IMR-90 (cell line): ENCODE data around the gene NXPE2. TPM values are rescaled to one million over a fixed set of nuclear protein-coding genes. Genes with fewer than 3 reads are reported as not detected.

Experiments used
- ATAC-seq: fragments of 200-7000 bp; cut with Tn5 transposase; 2 replicates; pipeline ENCODE4 v1.9.1; 2020; ENCODE audit warnings: low read depth, mild to moderate bottlenecking, moderate library complexity
- BruUV-seq: library from RNA; stranded (reverse); fragments of 400-500 nt; replicated peaks from 2 replicates; lab custom pipeline; 2021; lab: Mats Ljungman, UMichigan
- CTCF ChIA-PET: fragments of 300-600 bp; formaldehyde crosslinking; extraction: SDS; loops from one replicate; lab custom pipeline; 2021; ENCODE audit warnings: antibody characterized with exemption; lab: Yijun Ruan, JAX
- POLR2A ChIA-PET: fragments of 300-600 bp; sonication (Branson Sonifier 250); formaldehyde crosslinking; loops from one replicate; lab custom pipeline; 2022; ENCODE audit warnings: antibody characterized with exemption; ENCODE audit not compliant: unreplicated experiment; lab: Charles Lee
- DNase-seq: peaks from one replicate; pipeline ENCODE4 v3.0.0; 2013
- H2AFZ ChIP-seq: replicated peaks from 2 replicates; pipeline ENCODE3; 2013; ENCODE audit warnings: low read length, mild to moderate bottlenecking; ENCODE audit not compliant: poor library complexity
- H2AK5ac ChIP-seq: 2 replicates; pipeline ENCODE4 v1.6.1; 2013; ENCODE audit warnings: low read depth, low read length, inconsistent platforms
- H2AK9ac ChIP-seq: replicated peaks from 2 replicates; pipeline ENCODE3; 2013; ENCODE audit warnings: mild to moderate bottlenecking, low read depth, low read length, moderate library complexity; ENCODE audit not compliant: poor library complexity
- H2BK120ac ChIP-seq: 2 replicates; pipeline ENCODE4 v1.6.1; 2013; ENCODE audit warnings: low read depth, low read length, inconsistent platforms
- H2BK15ac ChIP-seq: 3 replicates; pipeline ENCODE4 v1.6.1; 2013; ENCODE audit warnings: low read depth, low read length, inconsistent platforms
- H2BK20ac ChIP-seq: 2 replicates; pipeline ENCODE4 v1.6.1; 2013; ENCODE audit warnings: low read depth, mild to moderate bottlenecking, inconsistent platforms, low read length, moderate library complexity
- H2BK5ac ChIP-seq: 2 replicates; pipeline ENCODE4 v1.6.1; 2013; ENCODE audit warnings: mild to moderate bottlenecking, low read depth, low read length, inconsistent platforms; ENCODE audit not compliant: poor library complexity, severe bottlenecking
- H3K14ac ChIP-seq: replicated peaks from 2 replicates; pipeline ENCODE4 v1.6.1; 2013; ENCODE audit warnings: low read depth, low read length, inconsistent platforms
- H3K18ac ChIP-seq: 2 replicates; pipeline ENCODE4 v1.6.1; 2013; ENCODE audit warnings: low read depth, low read length, control low read depth
- H3K23ac ChIP-seq: 2 replicates; pipeline ENCODE4 v1.6.1; 2013; ENCODE audit warnings: low read depth, low read length, inconsistent platforms
- H3K27ac ChIP-seq: 2 replicates; pipeline ENCODE4 v1.5.1; 2013; ENCODE audit warnings: mild to moderate bottlenecking, control low read depth, low read length; ENCODE audit not compliant: insufficient read depth
- H3K27me3 ChIP-seq: 2 replicates; pipeline ENCODE4 v1.6.1; 2013; ENCODE audit warnings: low read length; ENCODE audit not compliant: control insufficient read depth, insufficient read depth
- H3K36me3 ChIP-seq: 2 replicates; pipeline ENCODE4 v1.6.1; 2013; ENCODE audit warnings: low read length, mixed read lengths; ENCODE audit not compliant: control insufficient read depth, insufficient read depth
- H3K4ac ChIP-seq: 2 replicates; pipeline ENCODE4 v1.6.1; 2013; ENCODE audit warnings: low read depth, low read length, inconsistent platforms
- H3K4me1 ChIP-seq: 2 replicates; pipeline ENCODE4 v1.6.1; 2013; ENCODE audit warnings: low read length, mixed read lengths; ENCODE audit not compliant: control insufficient read depth, insufficient read depth
- H3K4me2 ChIP-seq: 2 replicates; pipeline ENCODE4 v1.6.1; 2013; ENCODE audit warnings: low read depth, mild to moderate bottlenecking, control low read depth, low read length, moderate library complexity
- H3K4me3 ChIP-seq: 2 replicates; pipeline ENCODE4 v1.5.1; 2013; ENCODE audit warnings: low read depth, mild to moderate bottlenecking, control low read depth, low read length, moderate library complexity; ENCODE audit not compliant: insufficient read depth
- H3K56ac ChIP-seq: 2 replicates; pipeline ENCODE4 v1.6.1; 2013; ENCODE audit warnings: low read length, inconsistent platforms; ENCODE audit not compliant: insufficient read depth; ENCODE audit errors: extremely low read depth
- H3K79me1 ChIP-seq, 2 experiments: 2 replicates each; pipeline ENCODE4 v1.6.1; 2013; ENCODE audit warnings: low read length in 2 of 2, inconsistent platforms in 1 of 2, low read depth in 1 of 2
- H3K9ac ChIP-seq: 2 replicates; pipeline ENCODE4 v1.6.1; 2013; ENCODE audit warnings: low read depth, low read length, control low read depth
- H3K9me1 ChIP-seq: 2 replicates; pipeline ENCODE4 v1.6.1; 2013; ENCODE audit warnings: low read length, inconsistent platforms; ENCODE audit not compliant: insufficient read depth
- H3K9me3 ChIP-seq: 2 replicates; pipeline ENCODE4 v1.6.1; 2013; ENCODE audit warnings: low read length; ENCODE audit not compliant: control insufficient read depth, insufficient read depth
- H4K20me1 ChIP-seq: 2 replicates; pipeline ENCODE4 v1.6.1; 2013; ENCODE audit warnings: low read length, inconsistent platforms; ENCODE audit not compliant: insufficient read depth
- H4K5ac ChIP-seq: 2 replicates; pipeline ENCODE4 v1.6.1; 2013; ENCODE audit warnings: mild to moderate bottlenecking, low read depth, low read length, control low read depth
- H4K8ac ChIP-seq, 2 experiments: 2 replicates each; pipeline ENCODE4 v1.6.1; 2013; ENCODE audit warnings: low read depth in 2 of 2, low read length in 2 of 2, control low read depth in 1 of 2, inconsistent platforms in 1 of 2
- H4K91ac ChIP-seq: 2 replicates; pipeline ENCODE4 v1.6.1; 2013; ENCODE audit warnings: low read depth, low read length, inconsistent platforms; ENCODE audit not compliant: insufficient read depth
- BHLHE40 ChIP-seq: fragments of 150-350 bp; IDR thresholded peaks from 2 replicates; pipeline ENCODE4 v1.6.1; 2016; ENCODE audit warnings: mild to moderate bottlenecking, low read depth, low read length
- CEBPB ChIP-seq: IDR thresholded peaks from 2 replicates; pipeline ENCODE4 v1.6.1; 2012; ENCODE audit warnings: low read depth, low read length, improper control_type of control experiment
- CHD1 ChIP-seq: IDR thresholded peaks from 2 replicates; pipeline ENCODE4 v1.6.1; 2012; ENCODE audit warnings: low read depth, low read length, improper control_type of control experiment
- CTCF ChIP-seq: conservative IDR thresholded peaks from 2 replicates; pipeline ENCODE4 v1.5.1; 2012; ENCODE audit warnings: mild to moderate bottlenecking, low read depth, low read length, improper control_type of control experiment
- ELK1 ChIP-seq: fragments of 150-350 bp; IDR thresholded peaks from 2 replicates; pipeline ENCODE4 v1.6.1; 2016; ENCODE audit warnings: low read depth, mild to moderate bottlenecking, low read length, moderate library complexity, borderline replicate concordance
- FOS ChIP-seq: fragments of 150-350 bp; IDR thresholded peaks from 2 replicates; pipeline ENCODE4 v1.6.1; 2016; ENCODE audit warnings: low read depth, low read length
- MAFK ChIP-seq: IDR thresholded peaks from 2 replicates; pipeline ENCODE4 v1.6.1; 2012; ENCODE audit warnings: low read depth, low read length, improper control_type of control experiment
- MAZ ChIP-seq: IDR thresholded peaks from 2 replicates; pipeline ENCODE4 v1.6.1; 2012; ENCODE audit warnings: low read depth, mild to moderate bottlenecking, low read length, improper control_type of control experiment, moderate library complexity, borderline replicate concordance
- MXI1 ChIP-seq: IDR thresholded peaks from 2 replicates; pipeline ENCODE4 v1.6.1; 2012; ENCODE audit warnings: low read depth, mild to moderate bottlenecking, low read length, moderate library complexity, borderline replicate concordance
- NFE2L2 ChIP-seq: fragments of 150-350 bp; IDR thresholded peaks from 2 replicates; pipeline ENCODE4 v1.6.1; 2016; ENCODE audit warnings: low read depth, mild to moderate bottlenecking, low read length
- POLR2A ChIP-seq: IDR thresholded peaks from 2 replicates; pipeline ENCODE4 v1.6.1; 2012; ENCODE audit warnings: mild to moderate bottlenecking, low read depth, low read length
- RAD21 ChIP-seq: IDR thresholded peaks from 2 replicates; pipeline ENCODE4 v1.6.1; 2012; ENCODE audit warnings: low read length, improper control_type of control experiment
- RCOR1 ChIP-seq: IDR thresholded peaks from 2 replicates; pipeline ENCODE4 v1.6.1; 2012; ENCODE audit warnings: mild to moderate bottlenecking, low read length, improper control_type of control experiment; ENCODE audit not compliant: insufficient replicate concordance
- RFX5 ChIP-seq: IDR thresholded peaks from 2 replicates; pipeline ENCODE4 v1.8.0; 2012; ENCODE audit warnings: low read depth, mild to moderate bottlenecking, low read length, moderate library complexity
- SMC3 ChIP-seq: fragments of 150-350 bp; IDR thresholded peaks from 2 replicates; pipeline ENCODE4 v1.6.1; 2016; ENCODE audit warnings: low read depth, mild to moderate bottlenecking, antibody characterized with exemption, low read length, moderate library complexity
- WGBS, 2 experiments: methylation state at CpG; one replicate each; pipeline versions ENCODE4 v1.1.5 to v1.1.7; 2013; ENCODE audit warnings: missing lambda C conversion rate in 2 of 2; ENCODE audit not compliant: insufficient read length in 1 of 2; ENCODE audit errors: extremely low coverage in 2 of 2; 5-methylcytosine and 5-hydroxymethylcytosine counted together
- dilution Hi-C: fragments of 300-500 bp; cut with HindIII; formaldehyde crosslinking; loops from one replicate; pipeline ENCODE4 v1.14.3; 2018; ENCODE audit warnings: low sequenced_read_pairs; ENCODE audit not compliant: unreplicated experiment
- in situ Hi-C: fragments of 300-500 bp; cut with MboI; formaldehyde crosslinking; loops from 3 replicates; pipeline ENCODE4 v1.14.3; 2019; ENCODE audit warnings: low sequenced_read_pairs, inconsistent platforms, mixed read lengths
- intact Hi-C: fragments of 100-400 bp; cut with micrococcal nuclease; formaldehyde crosslinking; loops from 2 replicates; pipeline ENCODE4 v1.10.0; 2022
- polyA plus RNA-seq, 3 experiments: library from polyadenylated mRNA; depleted of rRNA; stranded (reverse); fragments of >200 nt; gene quantifications; 2 replicates each; pipeline ENCODE4 v1.2.3, GENCODE V29; 2012; ENCODE audit warnings: low replicate concordance in 1 of 3
- total RNA-seq: library from RNA; depleted of rRNA; stranded (reverse); fragments of >200 nt; gene quantifications from 2 replicates; pipeline ENCODE4 v1.2.3, GENCODE V29; 2012
- TF ChIP-seq, protein P1 (sequence below): fragments of 150-350 bp; IDR thresholded peaks from 2 replicates; pipeline ENCODE4 v1.6.1; 2017; ENCODE audit warnings: mild to moderate bottlenecking, antibody characterized with exemption, low read length, low read depth

The NXPE2 gene
- total and polyA plus RNA-seq, 2 of the 4 experiments (the other 2 are of a cell fraction): not detected

GRCh38 chr11:114653148-114653547, 25.2 kb upstream of the NXPE2 start:
- no peak overlapping the region for H2AK5ac ChIP-seq
- POLR2A ChIA-PET: no interaction called here
- H4K20me1 ChIP-seq: no peaks in the 10 kb centered on the region
- in situ Hi-C loops: no loop called here
- H3K79me1 ChIP-seq: no peaks in the 10 kb centered on the region
- 0% methylated on average over 1 of the region's 2 CpGs; no CpG with 5 or more reads in 1 of the 2 experiments for WGBS, 2 experiments
- TF ChIP-seq, protein P1, sequence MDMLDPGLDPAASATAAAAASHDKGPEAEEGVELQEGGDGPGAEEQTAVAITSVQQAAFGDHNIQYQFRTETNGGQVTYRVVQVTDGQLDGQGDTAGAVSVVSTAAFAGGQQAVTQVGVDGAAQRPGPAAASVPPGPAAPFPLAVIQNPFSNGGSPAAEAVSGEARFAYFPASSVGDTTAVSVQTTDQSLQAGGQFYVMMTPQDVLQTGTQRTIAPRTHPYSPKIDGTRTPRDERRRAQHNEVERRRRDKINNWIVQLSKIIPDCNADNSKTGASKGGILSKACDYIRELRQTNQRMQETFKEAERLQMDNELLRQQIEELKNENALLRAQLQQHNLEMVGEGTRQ: no peak
- no peak for TF ChIP-seq SMC3
- no peak for TF ChIP-seq CHD1
- TF ChIP-seq POLR2A: no peak
- no peak for TF ChIP-seq MAFK
- no peak for TF ChIP-seq CEBPB
- TF ChIP-seq BHLHE40: no peak
- TF ChIP-seq MAZ: no peak
- no peak for TF ChIP-seq MXI1
- no peak for TF ChIP-seq RCOR1
- TF ChIP-seq NFE2L2: no peak
- TF ChIP-seq RAD21: no peak
- no peak for TF ChIP-seq FOS
- no peak for TF ChIP-seq ELK1
- no peak for TF ChIP-seq RFX5
- no peak for TF ChIP-seq CTCF
- no peak overlapping the region for H2AK9ac ChIP-seq
- H3K36me3 ChIP-seq: no peaks in the 10 kb centered on the region
- H4K8ac ChIP-seq: no peak overlapping the region
- H2BK20ac ChIP-seq: no peak overlapping the region
- H4K5ac ChIP-seq: no peak overlapping the region
- no peak overlapping the region for H3K27ac ChIP-seq
- dilution Hi-C loops: no loop called here
- no peaks in the 10 kb centered on the region for H3K4me1 ChIP-seq
- no peak overlapping the region for H3K4me2 ChIP-seq
- H3K4me3 ChIP-seq: no peak overlapping the region
- H2BK120ac ChIP-seq: no peak overlapping the region
- H3K56ac ChIP-seq: no peak overlapping the region
- no peaks in the 10 kb centered on the region for H3K9me3 ChIP-seq
- H3K14ac ChIP-seq: no peak overlapping the region
- no peak overlapping the region for H3K18ac ChIP-seq
- no peak overlapping the region for H3K23ac ChIP-seq
- CTCF ChIA-PET: no interaction called here
- BruUV-seq: no TSS peak
- no peak overlapping the region for H3K9ac ChIP-seq
- intact Hi-C loops: no loop called here
- H2AFZ ChIP-seq: no peak overlapping the region
- no peak for ATAC-seq
- no peaks in the 10 kb centered on the region for H3K27me3 ChIP-seq
- H2BK5ac ChIP-seq: no peak overlapping the region
- no peak for DNase-seq
- no peaks in the 10 kb centered on the region for H3K9me1 ChIP-seq
- H4K91ac ChIP-seq: no peak overlapping the region
- no peak overlapping the region for H3K4ac ChIP-seq
- H2BK15ac ChIP-seq: no peak overlapping the region
